ENCODE measurements around the gene FRMD3. TPM values are rescaled to one million over a fixed set of nuclear protein-coding genes. Genes with fewer than 3 reads are reported as not detected.
A peak's percentile ranks its signal among the peaks of the same experiment; 100 is the strongest.

Gene FRMD3
- total RNA-seq, 4 donors from 2014 or later: 7.9 to 13.4 (median 11.8) TPM

GRCh38 chr9:83440641-83441040 lies 97.6 kb downstream of the FRMD3 start:
- DNase-seq (ENCODE audit: extremely low spot score): no peak
- no peaks in the 10 kb centered on the region for H3K27me3 ChIP-seq
- no peak for TF ChIP-seq POLR2AphosphoS5 (IDR thresholded peaks at IDR 0.05)
- TF ChIP-seq POLR2A (IDR thresholded peaks at IDR 0.05; ENCODE audit: low read depth): no peak
- TF ChIP-seq CTCF (IDR thresholded peaks at IDR 0.05): no peak
- no peak for TF ChIP-seq EP300 (IDR thresholded peaks at IDR 0.05)
- peaks cover 11 to 32% (median 25%) of the 10 kb centered on the region in 4 donors for H3K4me1 ChIP-seq
- intact Hi-C loops (cut with DNase I): no loop called here
- 93% methylated on average over 5 of the region's 5 CpGs for WGBS
- H3K27ac ChIP-seq (replicated peaks in 1 of 4): peak overlapping the region in 1 of 4 donors; percentile 6
- H3K36me3 ChIP-seq: no peaks in the 10 kb centered on the region
- H3K9me3 ChIP-seq: no peaks in the 10 kb centered on the region
- H3K4me3 ChIP-seq: no peak overlapping the region

- Histone ChIP-seq H3K27me3 (no peaks in the 10 kb centered on the region), H3K4me1 (peaks cover 22 to 41% (median 33%) of the 10 kb centered on the region in 4 donors), H3K9me3 (no peaks in the 10 kb centered on the region), H3K27ac (replicated peaks in 1 of 4) (no peak overlapping the region), H3K4me3 (no peak overlapping the region), H3K36me3 (no peaks in the 10 kb centered on the region)
- DNase-seq (ENCODE audit: extremely low spot score): no peak
- TF ChIP-seq POLR2A (IDR thresholded peaks at IDR 0.05; ENCODE audit: low read depth) (no peak), EP300 (IDR thresholded peaks at IDR 0.05) (no peak), CTCF (IDR thresholded peaks at IDR 0.05) (no peak), POLR2AphosphoS5 (IDR thresholded peaks at IDR 0.05) (no peak)
- 91% methylated on average over 4 of the region's 4 CpGs for WGBS
- intact Hi-C loops (cut with DNase I): no loop called here
Measured at GRCh38 chr9:83435301-83435700, 102.9 kb downstream of the FRMD3 start.

GRCh38 chr9:83434254-83434653 lies 103.9 kb downstream of the FRMD3 start:
- no peak for DNase-seq (ENCODE audit: extremely low spot score)
- Histone ChIP-seq H3K27me3 (no peaks in the 10 kb centered on the region), H3K9me3 (no peaks in the 10 kb centered on the region), H3K4me1 (peaks cover 22 to 41% (median 35%) of the 10 kb centered on the region in 4 donors), H3K4me3 (no peak overlapping the region), H3K36me3 (no peaks in the 10 kb centered on the region), H3K27ac (replicated peaks in 1 of 4) (no peak overlapping the region)
- no peak for TF ChIP-seq POLR2A (IDR thresholded peaks at IDR 0.05; ENCODE audit: low read depth)
- TF ChIP-seq POLR2AphosphoS5 (IDR thresholded peaks at IDR 0.05): no peak
- no peak for TF ChIP-seq CTCF (IDR thresholded peaks at IDR 0.05)
- TF ChIP-seq EP300 (IDR thresholded peaks at IDR 0.05): no peak
- WGBS: 80% methylated on average over 1 of the region's 1 CpG
- intact Hi-C loops (cut with DNase I): no loop called here

- H3K27me3 ChIP-seq: no peaks in the 10 kb centered on the region
- no peaks in the 10 kb centered on the region for H3K9me3 ChIP-seq
- H3K4me3 ChIP-seq: no peak overlapping the region
- TF ChIP-seq EP300 (IDR thresholded peaks at IDR 0.05) (no peak), POLR2A (IDR thresholded peaks at IDR 0.05; ENCODE audit: low read depth) (no peak)
- intact Hi-C loops (cut with DNase I): no loop called here
- WGBS: 91% methylated on average over 1 of the region's 1 CpG
- DNase-seq (ENCODE audit: extremely low spot score): no peak
- no peaks in the 10 kb centered on the region for H3K36me3 ChIP-seq
- H3K4me1 ChIP-seq: peaks cover 22 to 41% (median 35%) of the 10 kb centered on the region in 4 donors
- H3K27ac ChIP-seq (replicated peaks in 1 of 4): no peak overlapping the region
Measured at GRCh38 chr9:83433846-83434245, 104.4 kb downstream of the FRMD3 start.

GRCh38 chr9:83432877-83433550 lies 105.2 kb downstream of the FRMD3 start:
- Histone ChIP-seq H3K36me3 (no peaks in the 10 kb centered on the region), H3K4me3 (no peak overlapping the region), H3K4me1 (peaks cover 22 to 41% (median 35%) of the 10 kb centered on the region in 4 donors), H3K27ac (replicated peaks in 1 of 4) (peak overlapping the region in 3 of 4 donors; percentile 24 to 56 (median 52)), H3K27me3 (no peaks in the 10 kb centered on the region), H3K9me3 (no peaks in the 10 kb centered on the region)
- intact Hi-C loops (cut with DNase I): no loop called here
- no peak for DNase-seq (ENCODE audit: extremely low spot score)
- 72% methylated on average over 2 of the region's 2 CpGs for WGBS
- no peak for TF ChIP-seq POLR2AphosphoS5 (IDR thresholded peaks at IDR 0.05)
- TF ChIP-seq POLR2A (IDR thresholded peaks at IDR 0.05; ENCODE audit: low read depth): no peak
- TF ChIP-seq EP300 (IDR thresholded peaks at IDR 0.05): no peak
- TF ChIP-seq CTCF (IDR thresholded peaks at IDR 0.05): no peak
